ENCODE data around the gene TRAM2.
"Not testable (repeated sequence)": the region's sequence is repeated elsewhere in the genome, so short reads cannot be mapped to it uniquely, and the experiment has no call there.

TRAM2 gene

DNA sequence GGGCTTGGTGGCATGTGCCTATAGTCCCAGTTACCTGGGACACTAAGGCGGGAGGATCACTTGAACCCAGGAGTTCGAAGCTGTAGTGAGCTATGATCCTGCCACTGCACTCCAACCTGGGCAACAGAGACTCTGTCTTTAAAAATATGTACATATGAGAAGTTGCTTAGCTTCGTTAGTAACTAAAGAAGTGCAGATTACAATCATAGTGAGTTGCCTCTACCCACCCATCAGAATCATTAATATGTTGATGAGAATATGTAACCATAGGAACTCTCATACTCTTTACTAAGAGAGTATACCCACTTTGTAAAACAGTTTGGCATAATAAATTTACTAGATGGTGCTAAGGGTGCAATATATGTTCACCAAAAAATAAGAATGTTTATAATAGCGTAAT is 102.7 kb downstream of the TRAM2 start:
- DNase-seq: no peak

DNA sequence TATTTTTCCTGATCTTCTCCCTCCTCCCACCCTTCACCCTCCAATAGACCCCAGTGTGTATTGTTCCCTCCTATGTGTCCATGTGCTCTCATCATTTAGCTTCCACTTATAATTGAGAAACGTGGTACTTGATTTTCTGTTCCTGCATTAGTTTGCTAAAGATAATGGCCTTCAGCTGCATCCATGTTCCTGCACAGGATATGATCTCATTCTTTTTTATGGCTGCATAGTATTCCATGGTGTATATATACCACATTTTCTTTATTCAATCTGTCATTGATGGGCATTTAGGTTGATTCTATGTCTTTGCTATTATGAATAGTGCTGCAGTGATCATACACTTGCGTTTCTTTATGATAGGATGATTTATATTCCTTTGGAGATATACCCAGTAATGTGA is 115.7 kb downstream of the TRAM2 start:
- not testable (repeated sequence) for DNase-seq

DNA sequence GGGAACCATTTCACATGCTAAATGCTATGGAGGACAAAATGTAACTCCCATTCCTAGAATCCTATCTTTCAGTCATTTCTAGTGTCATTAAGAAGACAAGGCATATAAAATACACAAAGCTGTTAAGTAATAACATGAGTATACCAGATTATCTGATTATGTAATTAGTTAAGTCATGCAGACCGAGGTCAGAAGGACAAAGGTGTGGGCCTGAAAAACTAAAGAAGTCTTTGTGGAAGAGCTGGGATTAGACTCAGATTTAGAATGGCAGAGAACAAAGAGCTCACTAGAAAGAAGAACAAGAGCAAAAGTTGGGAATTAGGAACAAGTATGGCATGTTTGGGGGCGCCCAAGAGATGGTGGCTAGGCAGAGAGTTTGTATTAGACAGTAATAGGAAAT is 119.8 kb downstream of the TRAM2 start:
- no peak for DNase-seq

DNA sequence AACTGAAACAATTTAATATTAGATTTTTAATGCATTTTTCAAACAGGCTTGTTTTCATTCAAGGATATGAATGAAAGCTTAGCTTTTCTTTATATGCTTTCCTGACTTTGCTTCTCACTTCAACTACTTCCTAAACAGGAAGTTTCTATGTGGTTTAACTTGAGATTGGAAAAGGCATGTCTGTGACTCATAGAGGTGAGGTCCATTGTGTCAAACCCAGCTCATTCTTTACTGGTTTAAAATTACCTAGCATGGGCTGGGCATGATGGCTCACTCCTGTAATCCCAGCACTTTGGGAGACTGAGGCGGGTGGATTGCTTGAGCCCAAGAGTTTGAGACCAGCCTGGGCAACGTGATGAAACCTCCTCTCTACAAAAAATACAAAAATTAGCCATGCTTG is 122.3 kb downstream of the TRAM2 start:
- DNase-seq: no peak
